ENCODE results near the gene CGGBP1.
"Not testable (repeated sequence)": the region's sequence is repeated elsewhere in the genome, so short reads cannot be mapped to it uniquely, and the experiment has no call there.

The CGGBP1 gene

DNA sequence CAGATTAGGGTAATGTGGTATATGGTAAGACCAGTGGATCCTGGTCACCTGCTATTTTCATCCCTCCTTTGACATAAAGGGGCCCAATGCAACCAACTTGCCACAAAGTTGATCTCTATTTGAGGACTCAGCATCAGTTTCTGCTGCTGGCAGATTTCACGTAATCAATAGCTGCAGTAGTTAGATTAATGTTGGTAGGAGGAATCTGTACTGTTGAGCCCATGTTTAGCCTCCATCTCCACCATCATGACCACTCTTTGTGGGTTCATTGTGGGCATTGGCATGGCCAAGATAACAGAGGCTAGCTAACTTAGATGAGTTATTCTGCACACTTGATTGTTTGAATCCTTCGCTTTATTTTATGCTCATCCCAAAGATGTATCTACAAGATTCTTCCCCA, 29.9 kb downstream of the CGGBP1 start:
- CTCF ChIA-PET, result interaction anchor here (0.8 kb wide), 1 partner anchor 9 kb away, joined by 3 read pairs; no protein-coding TSS in a partner anchor
- DNase-seq, result no peak
- Mint-ChIP-seq H3K36me3 (peaks cover 3% of the 10 kb centered on the region), H3K4me1 (peaks cover 29% of the 10 kb centered on the region), H3K4me3 (no peak overlapping the region), H3K27ac (no peak overlapping the region), H3K9me3 (no peaks in the 10 kb centered on the region), H3K27me3 (peaks cover 7% of the 10 kb centered on the region)

- peaks cover 2% of the 10 kb centered on the region for H3K9me3 Mint-ChIP-seq
- H3K4me1 Mint-ChIP-seq, result peaks cover 6% of the 10 kb centered on the region
- peaks cover 1% of the 10 kb centered on the region for H3K36me3 Mint-ChIP-seq
- CTCF ChIA-PET, result no interaction called here
- no peak for DNase-seq
- H3K4me3 Mint-ChIP-seq, result no peak overlapping the region
- no peak overlapping the region for H3K27ac Mint-ChIP-seq
- peaks cover 7% of the 10 kb centered on the region for H3K27me3 Mint-ChIP-seq
These were observed 33.7 kb downstream of the CGGBP1 start for GRCh38 chr3:88025001-88025552.

DNA sequence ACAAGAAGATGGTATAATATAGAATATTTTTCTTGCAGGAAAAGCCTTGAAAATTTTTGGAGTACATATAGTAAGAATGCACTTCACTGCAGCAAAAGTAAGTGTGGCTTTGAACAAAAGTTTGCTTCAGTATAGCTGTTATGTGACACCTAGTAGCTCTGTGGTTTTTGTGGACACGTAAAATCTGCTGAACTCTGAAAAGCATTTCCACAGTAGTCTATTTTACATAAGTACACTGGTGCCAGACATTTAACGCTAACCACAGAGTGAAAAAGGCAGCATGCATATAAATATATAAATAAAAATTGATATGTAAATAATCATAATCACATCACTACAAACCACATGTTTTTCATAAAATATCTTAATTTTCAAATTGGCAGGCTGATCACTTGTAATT, 39.8 kb downstream of the CGGBP1 start:
- peaks cover 3% of the 10 kb centered on the region for H3K27me3 Mint-ChIP-seq
- no peak overlapping the region for H3K27ac Mint-ChIP-seq
- CTCF ChIA-PET, result interaction anchor here (0.8 to 1.4 kb wide), 2 partner anchors 94 to 686 kb away, joined by 3 to 5 read pairs; no protein-coding TSS in a partner anchor
- peaks cover 12% of the 10 kb centered on the region for H3K4me1 Mint-ChIP-seq
- H3K36me3 Mint-ChIP-seq, result no peaks in the 10 kb centered on the region
- peaks cover 6% of the 10 kb centered on the region for H3K9me3 Mint-ChIP-seq
- no peak overlapping the region for H3K4me3 Mint-ChIP-seq
- DNase-seq, result no peak

DNA sequence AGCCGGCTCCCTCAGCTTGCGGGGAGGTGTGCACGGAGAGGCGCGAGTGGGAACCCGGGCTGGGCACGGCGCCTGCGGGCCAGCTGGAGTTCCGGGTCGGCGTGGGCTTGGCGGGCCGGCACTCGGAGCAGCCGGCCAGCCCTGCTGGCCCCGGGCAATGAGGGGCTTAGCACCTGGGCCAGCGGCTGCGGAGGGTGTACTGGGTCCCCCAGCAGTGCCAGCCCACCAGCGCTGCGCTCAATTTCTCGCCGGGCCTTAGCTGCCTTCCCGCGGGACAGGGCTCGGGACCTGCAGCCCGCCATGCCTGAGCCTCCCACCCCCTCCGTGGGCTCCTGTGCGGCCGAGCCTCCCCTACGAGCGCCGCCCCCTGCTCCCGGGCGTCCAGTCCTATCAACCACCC, 43.1 kb downstream of the CGGBP1 start:
- H3K36me3 Mint-ChIP-seq, CTCF ChIA-PET, H3K9me3 Mint-ChIP-seq, H3K27me3 Mint-ChIP-seq, DNase-seq, H3K4me3 Mint-ChIP-seq, H3K27ac Mint-ChIP-seq: not testable (repeated sequence)
- H3K4me1 Mint-ChIP-seq, result peaks cover 12% of the 10 kb centered on the region

GRCh38 chr3:88013592-88013991, 45.2 kb downstream of the CGGBP1 start:
- H3K9me3 Mint-ChIP-seq, result peaks cover 4% of the 10 kb centered on the region

DNA sequence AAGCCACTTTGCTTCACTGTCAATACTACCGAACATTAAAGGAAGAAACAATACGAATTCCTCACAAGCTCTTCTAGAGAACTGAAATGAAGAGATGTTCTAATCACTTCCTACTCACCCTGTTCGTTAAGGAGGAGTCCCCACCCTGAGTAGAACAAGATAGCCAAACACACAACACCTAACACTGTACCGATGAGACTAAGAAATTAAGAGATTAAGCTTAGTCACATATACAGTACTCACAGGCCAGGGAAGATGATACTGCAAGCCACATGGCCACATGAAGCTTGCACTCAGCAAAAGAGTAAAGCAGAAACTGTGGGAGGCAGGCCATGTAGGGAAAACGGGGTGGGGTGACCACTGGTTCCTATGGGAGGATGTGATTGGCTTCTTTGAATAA, 48.0 kb downstream of the CGGBP1 start:
- Mint-ChIP-seq H3K4me1 (no peaks in the 10 kb centered on the region), H3K4me3 (no peak overlapping the region), H3K27ac (no peak overlapping the region), H3K27me3 (peaks cover 3% of the 10 kb centered on the region), H3K9me3 (no peaks in the 10 kb centered on the region), H3K36me3 (no peaks in the 10 kb centered on the region)
- CTCF ChIA-PET, result no interaction called here
- DNase-seq, result no peak

More at GRCh38 chr3:88013592-88013991, 45.2 kb downstream of the CGGBP1 start:
- CTCF ChIA-PET, result interaction anchor here (1.7 kb wide), 1 partner anchor 9 kb away, joined by 6 read pairs; no protein-coding TSS in a partner anchor
- Mint-ChIP-seq H3K4me1 (peaks cover 7% of the 10 kb centered on the region), H3K27me3 (peaks cover 6% of the 10 kb centered on the region), H3K36me3 (no peaks in the 10 kb centered on the region), H3K27ac (no peak overlapping the region), H3K4me3 (no peak overlapping the region)
- no peak for DNase-seq

DNA sequence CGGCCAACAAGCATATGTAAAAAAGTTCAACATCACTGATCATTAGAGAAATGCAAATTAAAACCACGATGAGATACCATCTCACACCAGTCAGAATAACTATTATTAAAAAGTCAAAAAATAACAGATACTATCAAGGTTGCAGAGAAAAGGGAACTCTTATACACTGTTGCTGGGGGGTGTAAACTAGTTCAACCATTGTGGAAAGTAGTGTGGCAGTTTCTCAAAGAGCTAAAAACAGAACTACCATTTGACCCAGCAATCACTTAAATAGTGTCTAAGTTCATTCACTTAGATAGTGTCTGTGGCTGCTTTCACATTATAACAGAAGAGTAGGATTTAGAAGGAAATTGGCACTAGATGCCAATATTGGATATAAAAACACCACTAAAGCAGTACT, 49.7 kb downstream of the CGGBP1 start:
- no peak overlapping the region for H3K27ac Mint-ChIP-seq
- H3K4me3 Mint-ChIP-seq, result no peak overlapping the region
- no peaks in the 10 kb centered on the region for H3K9me3 Mint-ChIP-seq
- no peaks in the 10 kb centered on the region for H3K36me3 Mint-ChIP-seq
- H3K27me3 Mint-ChIP-seq, result peaks cover 3% of the 10 kb centered on the region
- H3K4me1 Mint-ChIP-seq, result peaks cover 9% of the 10 kb centered on the region
- DNase-seq, result no peak
- CTCF ChIA-PET, result no interaction called here

DNA sequence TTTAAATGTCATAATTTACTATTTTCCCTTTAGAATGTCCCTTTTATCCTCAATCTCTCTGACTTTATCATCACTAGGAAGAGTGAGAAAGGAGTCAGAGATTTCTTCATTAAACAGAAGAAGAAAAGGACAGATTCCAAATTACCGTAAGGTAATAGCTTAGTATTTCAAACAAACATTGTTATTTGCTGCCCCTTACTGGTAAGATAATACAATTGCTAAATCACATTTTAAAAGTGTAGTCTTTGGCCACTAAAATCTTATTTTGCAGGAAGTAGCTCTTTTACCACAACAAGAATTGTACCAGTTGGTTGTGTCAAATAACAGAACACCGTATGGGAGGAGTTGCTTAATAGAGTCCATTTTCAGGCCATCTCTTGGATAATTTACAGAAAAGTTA, 53.7 kb downstream of the CGGBP1 start:
- peaks cover 9% of the 10 kb centered on the region for H3K4me1 Mint-ChIP-seq
- H3K27me3 Mint-ChIP-seq, result peaks cover 8% of the 10 kb centered on the region
- DNase-seq, result no peak
- H3K9me3 Mint-ChIP-seq, result no peaks in the 10 kb centered on the region
- no peaks in the 10 kb centered on the region for H3K36me3 Mint-ChIP-seq
- CTCF ChIA-PET, result interaction anchor here (0.8 to 2.8 kb wide), 11 partner anchors 8 to 745 kb away, joined by 3 to 13 read pairs (median 5); partner anchors contain the start of genes CGGBP1, HTR1F and ZNF654
- H3K4me3 Mint-ChIP-seq, result no peak overlapping the region
- no peak overlapping the region for H3K27ac Mint-ChIP-seq

GRCh38 chr3:88003115-88003755, 55.6 kb downstream of the CGGBP1 start:
- CTCF ChIA-PET, result interaction anchor here (0.7 to 3.0 kb wide), 8 partner anchors 21 to 743 kb away, joined by 3 to 17 read pairs (median 3); no protein-coding TSS in a partner anchor
- H3K9me3 Mint-ChIP-seq, result no peaks in the 10 kb centered on the region
- no peaks in the 10 kb centered on the region for H3K36me3 Mint-ChIP-seq
- no peak overlapping the region for H3K27ac Mint-ChIP-seq
- H3K27me3 Mint-ChIP-seq, result peaks cover 5% of the 10 kb centered on the region
- no peak for DNase-seq
- H3K4me1 Mint-ChIP-seq, result peaks cover 9% of the 10 kb centered on the region
- no peak overlapping the region for H3K4me3 Mint-ChIP-seq

DNA sequence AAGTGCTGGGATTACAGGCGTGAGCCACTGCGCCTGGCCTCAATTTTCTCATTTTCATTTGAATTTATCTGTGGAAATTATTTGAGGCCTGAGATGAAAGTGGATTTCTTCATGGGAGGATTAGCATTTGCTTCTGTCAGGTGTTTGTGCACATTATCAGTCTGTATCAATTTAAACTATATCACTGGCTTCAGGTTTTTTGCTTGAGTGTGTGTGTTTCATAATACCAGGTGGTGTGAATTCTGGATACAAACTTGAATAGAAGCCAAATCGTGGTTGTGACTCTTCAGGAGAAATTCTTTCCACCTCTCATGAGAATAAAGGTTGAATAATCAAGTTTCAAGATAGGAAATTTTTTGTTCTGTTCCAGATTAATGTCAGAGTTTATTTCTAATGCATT, 56.4 kb downstream of the CGGBP1 start:
- Mint-ChIP-seq H3K4me3 (no peak overlapping the region), H3K9me3 (no peaks in the 10 kb centered on the region), H3K27me3 (peaks cover 5% of the 10 kb centered on the region), H3K27ac (no peak overlapping the region), H3K4me1 (peaks cover 15% of the 10 kb centered on the region), H3K36me3 (no peaks in the 10 kb centered on the region)
- DNase-seq, result no peak
- CTCF ChIA-PET, result interaction anchor here (0.8 to 3.0 kb wide), 5 partner anchors 20 to 743 kb away, joined by 3 to 17 read pairs (median 3); no protein-coding TSS in a partner anchor
